GM19043 (cell line): ENCODE results near the gene CSMD2.

Experiments used
- ATAC-seq: cut with Tn5 transposase; IDR thresholded peaks from one replicate; pipeline ENCODE4 v1.9.1; 2021; ENCODE audit warnings: low read depth; ENCODE audit not compliant: unreplicated experiment

Gene CSMD2

DNA sequence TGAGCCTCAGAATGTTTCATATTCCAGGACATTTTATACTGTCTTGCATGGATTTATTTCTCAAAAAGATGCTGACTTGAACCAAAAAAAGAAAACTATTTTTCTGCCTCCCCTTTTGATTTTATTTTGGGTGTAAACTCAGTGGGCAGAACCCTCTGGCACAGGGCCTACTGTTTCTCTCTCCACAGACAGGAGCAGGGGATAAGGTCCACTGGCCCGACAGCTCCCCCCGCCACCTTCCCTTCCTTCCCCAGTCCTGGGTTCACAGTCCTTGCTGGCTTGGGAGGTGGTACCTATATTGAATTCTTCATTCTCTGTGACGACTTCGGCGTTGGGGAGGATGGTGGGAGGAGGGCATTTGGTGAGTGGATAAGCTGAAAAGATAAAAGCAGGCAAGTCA, 578.2 kb downstream of the CSMD2 start:
- no peak for ATAC-seq

- ATAC-seq: no peak
Observed at GRCh38 chr1:33586106-33586505, 578.9 kb downstream of the CSMD2 start.

DNA sequence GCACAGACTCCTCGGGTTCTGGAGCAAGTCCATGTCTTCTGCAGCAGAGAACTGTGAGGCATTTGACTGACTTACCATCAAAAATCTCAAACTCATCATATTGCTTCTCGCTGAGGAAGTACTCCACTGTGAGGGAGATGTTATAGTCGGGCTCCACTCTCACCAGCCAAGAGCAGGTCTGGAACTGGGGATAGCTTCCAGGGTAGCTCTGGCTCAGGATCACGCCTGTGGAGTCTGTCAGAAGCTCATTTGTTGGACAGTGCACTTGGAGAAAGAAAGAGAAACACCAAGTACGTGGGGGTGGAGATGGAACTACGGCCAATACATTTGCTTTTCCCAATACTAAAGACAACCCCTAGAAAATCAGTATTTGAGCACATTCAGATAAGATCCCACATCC, 581.5 kb downstream of the CSMD2 start:
- no peak for ATAC-seq

DNA sequence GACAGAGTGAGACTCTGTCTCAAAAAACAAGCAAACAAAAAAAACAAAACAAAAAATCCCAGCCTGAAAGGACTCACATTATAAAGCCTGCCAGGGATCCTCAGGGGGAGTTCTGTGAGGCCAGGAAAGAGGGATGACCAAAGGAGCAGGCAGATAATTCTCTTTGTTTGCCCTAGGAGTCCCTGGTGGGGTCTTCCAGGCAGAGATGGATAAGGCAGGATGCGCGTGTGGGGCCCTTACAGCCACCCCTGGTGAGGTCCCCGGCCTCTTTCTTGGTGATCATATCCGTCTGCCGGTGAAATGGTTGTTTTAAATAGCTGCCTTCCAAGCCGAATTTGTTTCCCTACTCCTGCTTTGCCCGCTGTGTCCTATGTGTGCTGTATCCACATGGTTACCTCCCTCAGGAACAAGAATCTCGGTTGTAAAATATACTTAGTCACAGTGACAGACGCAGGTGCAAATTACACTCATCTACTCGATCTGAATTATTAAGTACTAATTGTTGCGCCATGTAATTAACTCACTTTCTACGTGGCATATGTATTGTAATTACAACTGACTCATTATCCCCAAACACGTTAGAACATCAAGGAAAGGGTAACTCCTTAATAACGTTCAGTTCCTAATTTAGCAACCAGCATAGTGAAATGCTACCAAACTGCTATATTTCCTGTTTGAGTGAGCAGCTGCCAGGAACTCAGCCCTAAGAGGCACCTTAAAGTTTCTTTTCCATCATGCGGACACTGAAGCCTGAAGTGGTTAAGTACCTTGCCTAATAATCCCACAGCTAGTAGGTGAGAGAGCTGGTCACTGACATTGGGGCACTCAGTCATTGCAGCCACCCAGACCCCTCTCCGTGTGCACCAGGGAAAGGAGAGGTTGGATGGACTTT, 586.2 kb downstream of the CSMD2 start:
- ATAC-seq: no peak

GRCh38 chr1:33577663-33578062, 587.4 kb downstream of the CSMD2 start:
- no peak for ATAC-seq

- ATAC-seq: no peak
Observed at GRCh38 chr1:33576821-33577599, 588.0 kb downstream of the CSMD2 start.

- no peak for ATAC-seq
Observed at GRCh38 chr1:33575324-33575879, 589.6 kb downstream of the CSMD2 start.

GRCh38 chr1:33573661-33574060, 591.4 kb downstream of the CSMD2 start:
- no peak for ATAC-seq

GRCh38 chr1:33572387-33572786, 592.6 kb downstream of the CSMD2 start:
- ATAC-seq: no peak

DNA sequence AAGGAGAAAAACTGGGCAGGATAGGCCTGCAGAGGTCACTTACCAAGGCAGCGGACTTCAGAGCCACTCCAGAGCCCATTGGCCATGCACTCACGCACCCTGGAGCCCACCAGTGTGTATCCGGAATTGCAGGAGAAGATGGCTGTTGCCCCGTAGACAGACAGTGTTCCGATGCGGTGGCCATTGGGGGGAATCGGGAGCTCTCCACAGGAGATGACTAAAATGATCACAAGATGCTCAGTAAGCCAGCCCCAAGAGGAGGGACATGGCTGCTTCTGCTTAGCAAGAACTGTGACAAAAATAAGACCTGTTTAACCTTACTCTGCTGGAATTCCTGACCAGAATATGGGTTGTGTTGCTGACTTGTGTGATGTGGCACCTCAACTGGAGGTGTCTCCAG, 595.7 kb downstream of the CSMD2 start:
- no peak for ATAC-seq

- ATAC-seq: no peak
Observed at GRCh38 chr1:33563699-33564098, 601.3 kb downstream of the CSMD2 start.

DNA sequence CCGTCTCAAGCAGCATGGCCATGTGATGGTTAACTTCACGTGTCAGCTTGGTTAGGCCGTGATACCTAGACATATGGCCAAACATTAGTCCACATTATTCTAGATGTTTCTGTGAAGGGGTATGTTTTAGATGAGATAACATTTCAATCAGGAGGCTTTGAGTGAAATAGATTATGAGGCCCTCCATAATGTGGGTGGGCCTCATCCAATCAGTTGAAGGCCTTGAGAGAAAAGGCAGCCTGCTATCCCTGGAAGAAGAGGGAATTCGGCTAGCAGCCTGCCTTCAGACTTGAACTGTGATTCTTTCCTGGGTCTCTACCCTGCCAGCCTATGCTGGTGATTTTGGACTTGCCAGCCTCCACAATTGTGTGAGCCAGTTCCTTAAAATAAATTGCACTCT, 602.5 kb downstream of the CSMD2 start:
- ATAC-seq: no peak

- ATAC-seq: no peak
Observed at GRCh38 chr1:33561576-33561975, 603.5 kb downstream of the CSMD2 start.

DNA sequence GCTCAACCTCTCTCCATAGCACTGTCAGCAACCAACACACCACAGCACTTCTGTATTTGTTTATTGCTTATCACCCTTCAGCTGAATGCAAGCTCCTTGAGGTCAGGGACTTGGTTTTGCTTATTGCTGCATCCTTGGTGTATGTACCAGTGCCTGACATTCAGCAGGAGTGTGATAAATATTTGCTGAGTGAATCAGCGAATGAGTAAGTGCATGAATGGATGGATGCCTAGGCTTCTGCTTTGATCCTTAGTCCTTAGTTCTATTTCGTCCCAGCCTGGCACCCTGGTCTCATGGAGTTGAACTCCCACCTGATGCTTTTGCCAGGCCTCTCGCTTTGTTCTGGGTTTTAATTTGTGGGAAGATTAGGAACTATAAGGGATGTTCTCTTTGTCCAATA, 604.4 kb downstream of the CSMD2 start:
- no peak for ATAC-seq

DNA sequence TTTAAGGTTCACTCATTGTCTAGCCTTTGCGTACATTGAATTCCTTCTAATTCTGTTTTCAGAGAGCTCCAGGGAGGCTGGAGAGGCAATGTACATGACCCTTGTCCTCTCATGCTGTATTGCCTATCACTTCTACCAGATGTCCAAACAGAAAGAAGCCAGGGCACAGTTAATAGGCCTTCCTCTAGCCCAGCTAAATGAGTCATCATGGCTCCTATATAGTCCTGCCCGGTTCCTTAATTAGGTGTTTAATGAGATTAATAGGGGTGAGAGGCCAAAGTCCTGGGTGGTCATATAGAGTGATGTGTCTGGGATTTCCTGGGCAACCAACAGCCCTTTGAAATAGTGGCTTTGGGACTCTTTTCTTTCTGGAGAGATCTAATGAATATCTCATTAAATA, 616.3 kb downstream of the CSMD2 start:
- ATAC-seq: no peak

GRCh38 chr1:33548319-33548718, 616.7 kb downstream of the CSMD2 start:
- no peak for ATAC-seq

GRCh38 chr1:33547576-33547975, 617.5 kb downstream of the CSMD2 start:
- ATAC-seq: no peak

- no peak for ATAC-seq
Observed at GRCh38 chr1:33541966-33542365, 623.1 kb downstream of the CSMD2 start.

GRCh38 chr1:33537885-33538284, 627.1 kb downstream of the CSMD2 start:
- ATAC-seq: no peak

DNA sequence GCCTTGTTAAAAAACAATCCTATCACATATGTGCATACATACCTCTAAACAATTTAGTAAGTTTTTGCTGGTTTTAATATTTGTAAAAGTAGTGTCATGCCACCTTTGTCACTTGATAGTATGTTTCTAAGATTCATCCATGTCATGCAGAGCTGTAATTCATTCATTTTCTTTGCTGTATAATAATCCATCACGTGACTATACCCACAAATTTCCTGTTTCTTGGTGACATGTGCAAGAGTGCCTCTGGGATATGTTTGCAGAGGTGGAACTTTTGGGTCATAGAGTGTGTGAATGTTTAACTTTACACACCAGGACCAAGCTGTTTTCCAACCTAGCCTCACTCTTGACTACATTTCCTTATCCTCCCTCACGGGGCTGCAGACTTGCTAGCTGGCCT, 629.7 kb downstream of the CSMD2 start:
- no peak for ATAC-seq

DNA sequence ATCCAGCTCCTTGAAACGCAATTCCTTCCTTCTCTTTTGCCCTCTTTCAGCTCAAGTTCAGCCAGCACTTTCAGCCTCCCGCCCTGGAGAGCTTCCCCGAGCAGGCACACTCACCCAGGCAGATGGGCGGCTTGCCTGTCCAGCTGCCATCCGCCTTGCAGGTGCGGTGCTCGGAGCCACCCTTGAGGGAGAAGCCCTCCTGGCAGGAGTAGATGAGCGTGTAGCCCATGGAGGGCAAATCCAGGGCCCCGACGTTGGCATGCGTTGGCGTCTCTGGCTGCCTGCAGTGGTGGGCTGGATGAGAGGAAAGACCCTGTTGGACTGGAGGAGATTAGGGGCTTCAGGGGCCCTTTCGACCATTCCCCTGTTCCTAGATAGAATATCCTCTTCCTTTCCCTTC, 632.1 kb downstream of the CSMD2 start:
- ATAC-seq: no peak

GRCh38 chr1:33532250-33532649, 632.8 kb downstream of the CSMD2 start:
- no peak for ATAC-seq
